K562 (cell line): ENCODE measurements around the gene RNF113B.

ENCODE experiments used
- POLR2AphosphoS5 ChIP-seq: IDR thresholded peaks from 2 replicates; pipeline ENCODE4 v1.6.1; 2011; ENCODE audit warnings: mild to moderate bottlenecking, low read depth, low read length, moderate library complexity; ENCODE audit not compliant: control insufficient read depth, insufficient read depth
- ZBTB8A ChIP-seq: fragments of 450-650 bp; IDR thresholded peaks from 2 replicates; pipeline ENCODE4 v1.6.1; 2018; ENCODE audit warnings: mild to moderate bottlenecking, moderate library complexity; ENCODE audit not compliant: partially characterized antibody
- TF ChIP-seq, protein P1 (sequence below), 3 experiments: IDR thresholded peaks in 2 of 3; conservative IDR thresholded peaks in 1 of 3; 2 replicates each; pipeline ENCODE4 v1.5.1; 2011 to 2012; ENCODE audit warnings: low read length in 3 of 3, mild to moderate bottlenecking in 3 of 3, control low read depth in 2 of 3, improper control_type of control experiment in 1 of 3, inconsistent platforms in 1 of 3, low read depth in 1 of 3, mixed read lengths in 1 of 3, moderate library complexity in 1 of 3; ENCODE audit not compliant: insufficient read depth in 2 of 3
- TF ChIP-seq, protein P2 (sequence below): sonication (generic); formaldehyde crosslinking; IDR thresholded peaks from 2 replicates; pipeline ENCODE4 v1.8.1; 2023; ENCODE audit warnings: mild to moderate bottlenecking, missing genetic modification reagents

DNA sequence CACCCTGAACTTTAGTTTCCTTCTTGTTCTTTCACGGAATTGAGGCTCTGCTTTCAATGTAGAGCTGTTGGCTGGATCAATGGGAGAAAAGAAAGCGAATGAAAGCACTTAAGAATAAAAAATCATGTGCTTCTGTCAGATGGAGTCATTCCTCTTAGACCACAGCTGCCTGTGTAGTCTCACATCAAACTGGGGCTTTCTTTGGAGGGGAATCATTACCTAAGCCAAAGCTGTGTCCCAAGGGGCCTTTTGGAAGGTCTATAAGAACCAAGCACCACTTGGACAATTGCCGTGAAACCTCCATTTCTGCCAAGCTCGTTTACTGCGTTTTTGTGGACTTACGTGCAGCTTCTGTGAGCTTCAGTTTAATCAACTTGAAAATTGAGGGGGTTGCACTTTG, 44.2 kb upstream of the RNF113B start:
- TF ChIP-seq ZBTB8A: no peak
- no peak for TF ChIP-seq POLR2AphosphoS5
- TF ChIP-seq, protein P1, sequence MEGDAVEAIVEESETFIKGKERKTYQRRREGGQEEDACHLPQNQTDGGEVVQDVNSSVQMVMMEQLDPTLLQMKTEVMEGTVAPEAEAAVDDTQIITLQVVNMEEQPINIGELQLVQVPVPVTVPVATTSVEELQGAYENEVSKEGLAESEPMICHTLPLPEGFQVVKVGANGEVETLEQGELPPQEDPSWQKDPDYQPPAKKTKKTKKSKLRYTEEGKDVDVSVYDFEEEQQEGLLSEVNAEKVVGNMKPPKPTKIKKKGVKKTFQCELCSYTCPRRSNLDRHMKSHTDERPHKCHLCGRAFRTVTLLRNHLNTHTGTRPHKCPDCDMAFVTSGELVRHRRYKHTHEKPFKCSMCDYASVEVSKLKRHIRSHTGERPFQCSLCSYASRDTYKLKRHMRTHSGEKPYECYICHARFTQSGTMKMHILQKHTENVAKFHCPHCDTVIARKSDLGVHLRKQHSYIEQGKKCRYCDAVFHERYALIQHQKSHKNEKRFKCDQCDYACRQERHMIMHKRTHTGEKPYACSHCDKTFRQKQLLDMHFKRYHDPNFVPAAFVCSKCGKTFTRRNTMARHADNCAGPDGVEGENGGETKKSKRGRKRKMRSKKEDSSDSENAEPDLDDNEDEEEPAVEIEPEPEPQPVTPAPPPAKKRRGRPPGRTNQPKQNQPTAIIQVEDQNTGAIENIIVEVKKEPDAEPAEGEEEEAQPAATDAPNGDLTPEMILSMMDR (IDR thresholded peaks at IDR 0.05 in 2 of 3, conservative IDR thresholded peaks at IDR 0.05 in 1 of 3; ENCODE audit: insufficient read depth in 2 of 3, low read depth in 1 of 3, low read length in 3 of 3): no peak
- TF ChIP-seq, protein P2, sequence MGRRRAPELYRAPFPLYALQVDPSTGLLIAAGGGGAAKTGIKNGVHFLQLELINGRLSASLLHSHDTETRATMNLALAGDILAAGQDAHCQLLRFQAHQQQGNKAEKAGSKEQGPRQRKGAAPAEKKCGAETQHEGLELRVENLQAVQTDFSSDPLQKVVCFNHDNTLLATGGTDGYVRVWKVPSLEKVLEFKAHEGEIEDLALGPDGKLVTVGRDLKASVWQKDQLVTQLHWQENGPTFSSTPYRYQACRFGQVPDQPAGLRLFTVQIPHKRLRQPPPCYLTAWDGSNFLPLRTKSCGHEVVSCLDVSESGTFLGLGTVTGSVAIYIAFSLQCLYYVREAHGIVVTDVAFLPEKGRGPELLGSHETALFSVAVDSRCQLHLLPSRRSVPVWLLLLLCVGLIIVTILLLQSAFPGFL (CRISPR knock-in tag): no peak
